ENCODE measurements around the gene OOSP3. TPM values are rescaled to one million over a fixed set of nuclear protein-coding genes. Genes with fewer than 3 reads are reported as not detected.

Gene OOSP3
- total RNA-seq, 2 donors from 2014 or later: not detected

DNA sequence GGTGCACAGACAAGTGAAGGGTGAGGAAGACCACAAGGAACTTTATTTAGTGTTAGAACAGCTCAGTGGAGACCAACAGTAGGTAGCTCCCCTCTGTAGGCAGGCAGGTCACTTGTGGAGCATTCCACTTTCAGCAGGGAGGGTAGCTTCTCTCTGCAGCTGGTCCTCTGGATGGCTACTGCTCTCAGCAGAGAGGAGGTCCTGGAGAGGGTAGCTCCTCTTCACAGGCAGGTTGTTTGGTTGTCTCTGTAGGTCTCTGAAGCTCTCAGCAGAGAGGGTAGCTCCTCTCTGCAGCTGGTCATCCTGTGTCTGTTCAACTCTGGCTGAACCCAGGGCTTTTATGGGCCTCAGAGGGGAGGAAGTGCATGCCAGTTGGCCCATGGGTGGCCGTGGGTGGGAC lies 53.1 kb downstream of the OOSP3 start:
- H3K27me3 Mint-ChIP-seq (ENCODE audit: insufficient read depth): no peaks in the 10 kb centered on the region
- Histone ChIP-seq H3K4me3 (ENCODE audit: low read length) (no peak overlapping the region), H3K4me1 (ENCODE audit: control insufficient read depth, insufficient read depth, low read length) (no peaks in the 10 kb centered on the region), H3K27me3 (ENCODE audit: control insufficient read depth, insufficient read depth, low read length, poor library complexity, severe bottlenecking) (no peaks in the 10 kb centered on the region), H3K27ac (ENCODE audit: low read depth, low read length) (no peak overlapping the region), H3K9ac (ENCODE audit: extremely low read depth, low read length, poor library complexity, severe bottlenecking) (no peak overlapping the region), H3K9me3 (ENCODE audit: control insufficient read depth, low read length) (peaks cover 23% of the 10 kb centered on the region), H3K36me3 (ENCODE audit: control insufficient read depth, insufficient read depth, low read length) (no peaks in the 10 kb centered on the region)
- no peaks in the 10 kb centered on the region for H3K4me1 Mint-ChIP-seq
- peaks cover 51% of the 10 kb centered on the region for H3K9me3 Mint-ChIP-seq
- H3K4me3 Mint-ChIP-seq: no peak overlapping the region
- peaks cover 17% of the 10 kb centered on the region for H3K36me3 Mint-ChIP-seq (ENCODE audit: low read depth)
- no peak overlapping the region for H3K27ac Mint-ChIP-seq
- WGBS, 2 experiments (ENCODE audit: insufficient coverage in 1 of 2, insufficient read length in 1 of 2): 83% methylated on average over 1 of the region's 1 CpG; no CpG with 5 or more reads in 1 of the 2 experiments
- no peak for DNase-seq
- TF ChIP-seq, protein P1, sequence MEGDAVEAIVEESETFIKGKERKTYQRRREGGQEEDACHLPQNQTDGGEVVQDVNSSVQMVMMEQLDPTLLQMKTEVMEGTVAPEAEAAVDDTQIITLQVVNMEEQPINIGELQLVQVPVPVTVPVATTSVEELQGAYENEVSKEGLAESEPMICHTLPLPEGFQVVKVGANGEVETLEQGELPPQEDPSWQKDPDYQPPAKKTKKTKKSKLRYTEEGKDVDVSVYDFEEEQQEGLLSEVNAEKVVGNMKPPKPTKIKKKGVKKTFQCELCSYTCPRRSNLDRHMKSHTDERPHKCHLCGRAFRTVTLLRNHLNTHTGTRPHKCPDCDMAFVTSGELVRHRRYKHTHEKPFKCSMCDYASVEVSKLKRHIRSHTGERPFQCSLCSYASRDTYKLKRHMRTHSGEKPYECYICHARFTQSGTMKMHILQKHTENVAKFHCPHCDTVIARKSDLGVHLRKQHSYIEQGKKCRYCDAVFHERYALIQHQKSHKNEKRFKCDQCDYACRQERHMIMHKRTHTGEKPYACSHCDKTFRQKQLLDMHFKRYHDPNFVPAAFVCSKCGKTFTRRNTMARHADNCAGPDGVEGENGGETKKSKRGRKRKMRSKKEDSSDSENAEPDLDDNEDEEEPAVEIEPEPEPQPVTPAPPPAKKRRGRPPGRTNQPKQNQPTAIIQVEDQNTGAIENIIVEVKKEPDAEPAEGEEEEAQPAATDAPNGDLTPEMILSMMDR (conservative IDR thresholded peaks at IDR 0.05): no peak

DNA sequence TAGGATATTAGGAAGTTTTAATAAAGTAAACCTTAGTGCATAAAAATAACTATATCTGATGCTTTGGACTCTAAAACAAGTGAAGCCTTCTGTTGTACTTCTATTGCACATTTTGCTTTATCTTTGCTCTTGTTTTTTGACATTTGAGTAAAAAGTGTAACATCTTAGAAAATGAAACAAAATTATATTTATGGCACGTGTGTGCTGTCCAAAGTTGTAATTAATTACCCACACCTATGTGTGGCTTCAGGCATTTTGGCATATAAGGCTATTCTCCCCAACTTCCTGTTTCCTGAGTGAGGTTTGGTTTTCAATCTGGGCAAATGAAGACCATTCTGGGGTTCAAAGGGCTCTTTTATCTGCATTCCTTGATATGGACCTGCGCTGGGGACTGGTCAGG lies 59.5 kb downstream of the OOSP3 start, which contains the start of gene OOSP1:
OOSP1 (plus strand) TSS at position 301 of the 400 bp plus-strand sequence; CDS start at position 324, 23 bp downstream.
- peaks cover 4% of the 10 kb centered on the region for H3K9me3 Mint-ChIP-seq
- Histone ChIP-seq H3K27ac (ENCODE audit: low read depth, low read length) (no peak within 1 kb of the TSS), H3K4me1 (ENCODE audit: control insufficient read depth, insufficient read depth, low read length) (no peaks in the 10 kb centered on the region), H3K9me3 (ENCODE audit: control insufficient read depth, low read length) (no peaks in the 10 kb centered on the region), H3K9ac (ENCODE audit: extremely low read depth, low read length, poor library complexity, severe bottlenecking) (no peak within 1 kb of the TSS), H3K36me3 (ENCODE audit: control insufficient read depth, insufficient read depth, low read length) (no peaks in the 10 kb centered on the region), H3K27me3 (ENCODE audit: control insufficient read depth, insufficient read depth, low read length, poor library complexity, severe bottlenecking) (no peaks in the 10 kb centered on the region), H3K4me3 (ENCODE audit: low read length) (no peak within 1 kb of the TSS)
- 94% methylated on average over 2 of the region's 2 CpGs; no CpG with 5 or more reads in 1 of the 2 experiments for WGBS, 2 experiments (ENCODE audit: insufficient coverage in 1 of 2, insufficient read length in 1 of 2)
- no peak for DNase-seq
- H3K27ac Mint-ChIP-seq: no peak within 1 kb of the TSS
- no peaks in the 10 kb centered on the region for H3K27me3 Mint-ChIP-seq (ENCODE audit: insufficient read depth)
- H3K4me3 Mint-ChIP-seq: no peak within 1 kb of the TSS
- TF ChIP-seq, protein P1 (conservative IDR thresholded peaks at IDR 0.05): no peak
- H3K4me1 Mint-ChIP-seq: no peaks in the 10 kb centered on the region
- no peaks in the 10 kb centered on the region for H3K36me3 Mint-ChIP-seq (ENCODE audit: low read depth)

DNA sequence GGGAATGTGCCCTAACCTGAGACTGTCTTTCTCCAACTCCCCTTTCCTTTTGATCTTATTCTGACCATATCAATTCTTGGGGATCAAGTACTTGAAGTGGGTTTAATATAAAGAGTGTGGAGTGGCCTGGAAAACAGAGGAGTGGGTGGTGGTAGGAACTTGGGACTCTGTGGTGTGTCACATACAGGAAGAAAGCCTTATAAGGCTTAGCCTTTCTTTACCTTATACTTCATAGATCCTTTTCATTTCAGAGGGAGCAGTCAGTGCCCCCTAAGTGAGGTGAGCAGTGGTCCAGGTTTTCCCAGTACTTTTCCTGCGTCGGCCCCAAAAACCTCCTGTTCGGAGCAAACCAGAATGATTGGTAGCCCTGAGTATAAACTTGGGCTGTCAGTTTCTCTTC lies 60.1 kb downstream of the OOSP3 start:
- no peaks in the 10 kb centered on the region for H3K36me3 Mint-ChIP-seq (ENCODE audit: low read depth)
- WGBS, 2 experiments (ENCODE audit: insufficient coverage in 1 of 2, insufficient read length in 1 of 2): 92% methylated on average over 3 of the region's 3 CpGs; no CpG with 5 or more reads in 1 of the 2 experiments

More for the DNA sequence above, 60.1 kb downstream of the OOSP3 start:
- no peak overlapping the region for H3K27ac ChIP-seq (ENCODE audit: low read depth, low read length)
- peaks cover 4% of the 10 kb centered on the region for H3K9me3 Mint-ChIP-seq
- no peak overlapping the region for H3K4me3 Mint-ChIP-seq
- H3K27me3 ChIP-seq (ENCODE audit: control insufficient read depth, insufficient read depth, low read length, poor library complexity, severe bottlenecking): no peaks in the 10 kb centered on the region
- TF ChIP-seq, protein P1 (conservative IDR thresholded peaks at IDR 0.05): no peak
- H3K36me3 ChIP-seq (ENCODE audit: control insufficient read depth, insufficient read depth, low read length): no peaks in the 10 kb centered on the region
- H3K4me1 Mint-ChIP-seq: no peaks in the 10 kb centered on the region
- no peak for DNase-seq
- H3K27me3 Mint-ChIP-seq (ENCODE audit: insufficient read depth): no peaks in the 10 kb centered on the region
- H3K4me1 ChIP-seq (ENCODE audit: control insufficient read depth, insufficient read depth, low read length): no peaks in the 10 kb centered on the region
- H3K4me3 ChIP-seq (ENCODE audit: low read length): no peak overlapping the region
- H3K9ac ChIP-seq (ENCODE audit: extremely low read depth, low read length, poor library complexity, severe bottlenecking): no peak overlapping the region
- H3K9me3 ChIP-seq (ENCODE audit: control insufficient read depth, low read length): peaks cover 5% of the 10 kb centered on the region
- no peak overlapping the region for H3K27ac Mint-ChIP-seq
